Lower leg skin (tissue), 4 donors: Measurements from ENCODE around the gene DLG2. TPM values are rescaled to one million over a fixed set of nuclear protein-coding genes. Genes with fewer than 3 reads are reported as not detected.

Experiments used
- DNase-seq, 2 donors: peaks; one replicate each; pipeline ENCODE4 v3.0.0-alpha.2; 2019; ENCODE audit warnings: low spot score in 2 of 2
- H3K4me3 ChIP-seq: fragments of 200-600 bp; sonication (generic); 2 replicates; pipeline ENCODE4 v1.5.1; 2017; ENCODE audit warnings: mild to moderate bottlenecking, low read depth; ENCODE audit not compliant: poor library complexity, severe bottlenecking
- POLR2A ChIP-seq, 2 donors: fragments of 450-650 bp; IDR thresholded peaks; one replicate each; pipeline ENCODE4 v1.6.1; 2016 to 2017; ENCODE audit warnings: antibody characterized with exemption in 2 of 2, mild to moderate bottlenecking in 1 of 2, moderate library complexity in 1 of 2
- WGBS, 2 donors: methylation state at CpG; one replicate each; pipeline ENCODE4 v1.1.5; 2018; 5-methylcytosine and 5-hydroxymethylcytosine counted together
- intact Hi-C: fragments of 100-400 bp; cut with DNase I; formaldehyde crosslinking; loops from one replicate; pipeline ENCODE4 v1.15.0; 2023; ENCODE audit warnings: low total_unique reads
- total RNA-seq, 4 donors: library from RNA; depleted of rRNA; stranded (reverse); fragments of >200 nt; gene quantifications; one replicate each; pipeline ENCODE4 v1.1.0, GENCODE V29; 2016
- TF ChIP-seq, protein P1 (sequence below), 3 donors: fragments of 450-650 bp; IDR thresholded peaks; one replicate each; pipeline ENCODE4 v1.5.1; 2016; ENCODE audit warnings: antibody characterized with exemption in 3 of 3, mild to moderate bottlenecking in 3 of 3, moderate library complexity in 2 of 3

Gene DLG2
- total RNA-seq, 4 donors from 2014 or later = 37.6 to 68.3 (median 46.0) TPM

DNA sequence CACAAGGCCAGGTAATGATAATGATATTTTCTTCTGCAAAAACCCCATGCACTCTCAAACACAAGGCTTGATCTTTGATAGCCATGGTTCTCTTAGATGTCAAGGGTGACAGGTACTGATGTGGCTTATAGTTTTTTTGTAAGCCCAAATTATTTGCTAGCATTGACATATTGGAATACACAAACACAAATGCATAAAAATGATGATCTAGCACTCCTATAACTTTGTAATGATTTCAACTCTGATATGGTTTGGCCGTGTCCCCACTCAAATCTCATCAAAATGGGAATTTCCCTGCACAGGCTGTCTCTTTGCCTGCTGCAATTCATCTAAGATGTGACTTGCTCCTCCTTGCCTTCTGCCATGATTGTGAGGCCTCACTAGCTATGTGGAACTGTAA lies 1768.5 kb downstream of the DLG2 start:
- no peak for TF ChIP-seq POLR2A (IDR thresholded peaks at IDR 0.05)
- TF ChIP-seq, protein P1, sequence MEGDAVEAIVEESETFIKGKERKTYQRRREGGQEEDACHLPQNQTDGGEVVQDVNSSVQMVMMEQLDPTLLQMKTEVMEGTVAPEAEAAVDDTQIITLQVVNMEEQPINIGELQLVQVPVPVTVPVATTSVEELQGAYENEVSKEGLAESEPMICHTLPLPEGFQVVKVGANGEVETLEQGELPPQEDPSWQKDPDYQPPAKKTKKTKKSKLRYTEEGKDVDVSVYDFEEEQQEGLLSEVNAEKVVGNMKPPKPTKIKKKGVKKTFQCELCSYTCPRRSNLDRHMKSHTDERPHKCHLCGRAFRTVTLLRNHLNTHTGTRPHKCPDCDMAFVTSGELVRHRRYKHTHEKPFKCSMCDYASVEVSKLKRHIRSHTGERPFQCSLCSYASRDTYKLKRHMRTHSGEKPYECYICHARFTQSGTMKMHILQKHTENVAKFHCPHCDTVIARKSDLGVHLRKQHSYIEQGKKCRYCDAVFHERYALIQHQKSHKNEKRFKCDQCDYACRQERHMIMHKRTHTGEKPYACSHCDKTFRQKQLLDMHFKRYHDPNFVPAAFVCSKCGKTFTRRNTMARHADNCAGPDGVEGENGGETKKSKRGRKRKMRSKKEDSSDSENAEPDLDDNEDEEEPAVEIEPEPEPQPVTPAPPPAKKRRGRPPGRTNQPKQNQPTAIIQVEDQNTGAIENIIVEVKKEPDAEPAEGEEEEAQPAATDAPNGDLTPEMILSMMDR (IDR thresholded peaks at IDR 0.05) = no peak
- intact Hi-C loops = no loop called here
- H3K4me3 ChIP-seq = no peak overlapping the region
- 66 to 70% methylated on average over 1 of the region's 1 CpG for WGBS, 2 donors
- DNase-seq = no peak

DNA sequence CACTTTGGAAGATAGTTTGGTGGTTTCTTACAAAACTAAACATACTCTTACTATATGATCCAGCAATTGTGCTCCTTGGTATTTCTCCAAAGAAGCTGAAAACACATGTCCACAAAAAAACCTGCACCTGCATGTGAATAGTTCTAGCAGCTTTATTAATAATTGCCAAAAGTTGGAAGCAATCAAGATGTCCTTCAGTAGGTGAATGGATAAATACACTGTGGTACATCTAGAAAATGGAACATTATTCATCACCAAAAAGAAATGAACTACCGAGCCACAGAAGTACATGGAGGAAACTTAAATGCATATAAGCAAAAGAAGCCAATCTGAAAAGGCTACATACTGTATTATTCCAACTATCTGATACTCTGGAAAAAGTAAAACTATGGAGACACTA lies 1771.9 kb downstream of the DLG2 start:
- intact Hi-C loops = no loop called here
- 85 to 94% methylated on average over 1 of the region's 1 CpG for WGBS, 2 donors
- no peak overlapping the region for H3K4me3 ChIP-seq
- TF ChIP-seq, protein P1 (IDR thresholded peaks at IDR 0.05) = no peak
- no peak for TF ChIP-seq POLR2A (IDR thresholded peaks at IDR 0.05)
- no peak for DNase-seq

GRCh38 chr11:83852775-83853442 lies 1774.2 kb downstream of the DLG2 start:
- no peak for TF ChIP-seq POLR2A (IDR thresholded peaks at IDR 0.05)
- TF ChIP-seq, protein P1 (IDR thresholded peaks at IDR 0.05) = no peak
- intact Hi-C loops = loop anchor here (2.0 kb wide), 1 partner anchor 20 kb away; no protein-coding TSS in a partner anchor
- H3K4me3 ChIP-seq = no peak overlapping the region
- DNase-seq = no peak
- 81 to 83% methylated on average over 1 of the region's 1 CpG for WGBS, 2 donors

- intact Hi-C loops = loop anchor here (2.0 kb wide), 1 partner anchor 21 kb away; no protein-coding TSS in a partner anchor
- H3K4me3 ChIP-seq = no peak overlapping the region
- 88 to 89% methylated on average over 3 of the region's 3 CpGs for WGBS, 2 donors
- no peak for DNase-seq
- no peak for TF ChIP-seq POLR2A (IDR thresholded peaks at IDR 0.05)
Observed at GRCh38 chr11:83852012-83852411, 1775.1 kb downstream of the DLG2 start.

DNA sequence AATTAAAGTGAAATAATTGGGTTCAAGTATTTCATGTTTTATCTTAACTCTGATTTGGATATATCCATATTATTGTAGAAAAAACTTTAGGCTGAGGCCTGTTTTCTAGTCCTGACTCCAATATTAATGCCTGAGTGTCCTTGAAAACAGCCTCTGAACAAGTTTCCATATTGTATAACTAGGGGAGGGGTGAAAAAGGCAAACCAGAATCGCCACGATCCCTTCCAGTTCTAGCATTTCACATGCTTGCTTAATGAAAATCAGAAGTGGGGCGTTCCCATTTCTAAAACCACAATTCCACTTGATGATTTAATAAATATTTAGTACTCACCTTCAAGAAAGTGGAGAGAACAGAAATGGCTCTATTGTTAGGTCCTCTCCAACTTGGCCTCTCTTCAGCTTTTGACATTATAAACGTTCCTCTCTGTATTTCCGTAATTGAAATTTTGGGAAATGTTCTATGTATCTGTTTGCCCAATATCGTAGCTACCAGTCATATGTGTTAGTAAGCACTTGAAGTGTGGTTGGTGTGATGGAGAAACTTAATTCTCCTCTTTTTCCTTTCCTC lies 1779.6 kb downstream of the DLG2 start:
- TF ChIP-seq POLR2A (IDR thresholded peaks at IDR 0.05) = no peak
- TF ChIP-seq, protein P1 (IDR thresholded peaks at IDR 0.05) = no peak
- intact Hi-C loops = no loop called here
- no peak overlapping the region for H3K4me3 ChIP-seq
- WGBS, 2 donors = 70 to 73% methylated on average over 6 of the region's 6 CpGs
- no peak for DNase-seq

DNA sequence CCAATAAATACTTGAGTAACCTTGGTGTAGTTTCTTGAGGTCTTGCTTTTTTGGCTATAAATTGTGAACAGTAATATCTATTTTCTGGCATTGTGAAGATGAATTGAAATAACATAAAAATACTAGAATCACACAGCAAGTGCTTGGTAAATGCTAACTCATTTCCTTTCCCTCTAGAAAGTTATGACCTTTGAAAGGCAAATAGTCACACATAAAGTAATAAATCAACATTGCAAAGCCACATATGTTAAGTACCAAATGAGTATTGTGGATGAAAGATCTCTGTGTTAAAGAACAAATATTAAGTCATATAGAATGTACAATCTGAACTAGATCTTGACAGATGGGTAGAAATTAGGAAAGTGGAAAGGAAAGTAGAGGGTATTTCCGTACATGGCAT lies 1781.3 kb downstream of the DLG2 start:
- intact Hi-C loops = no loop called here
- DNase-seq = no peak
- no peak overlapping the region for H3K4me3 ChIP-seq
- WGBS, 2 donors = 76 to 77% methylated on average over 1 of the region's 1 CpG
- TF ChIP-seq, protein P1 (IDR thresholded peaks at IDR 0.05) = no peak
- no peak for TF ChIP-seq POLR2A (IDR thresholded peaks at IDR 0.05)
